ENCODE data around the gene RELN. TPM values are rescaled to one million over a fixed set of nuclear protein-coding genes. Genes with fewer than 3 reads are reported as not detected.

The RELN gene
- total and polyA plus RNA-seq, 10 of the 15 experiments (the other 5 are each of a cell fraction or from before 2014, with no cell fraction given): 0.11 to 0.21 TPM; not detected in 8

DNA sequence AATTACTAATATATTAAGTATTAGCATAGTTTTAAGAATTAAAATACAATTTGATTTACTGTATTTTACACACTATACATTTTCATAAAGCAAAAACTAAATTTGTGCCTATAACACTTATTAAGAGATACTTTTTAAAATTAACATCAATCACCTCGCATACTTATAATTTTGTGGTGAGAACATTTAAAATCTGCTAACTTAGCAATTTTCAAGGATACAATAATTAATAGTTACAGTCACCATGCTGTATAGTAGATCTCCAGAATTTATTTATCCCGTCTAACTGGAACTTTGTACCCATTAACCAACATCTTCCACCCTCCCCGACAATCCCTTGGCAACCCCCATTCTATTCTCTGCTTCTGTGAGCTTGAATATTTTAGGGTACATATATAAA, 47.5 kb downstream of the RELN start:
- no peaks in the 10 kb centered on the region for H4K20me1 ChIP-seq (ENCODE audit: control insufficient read depth, insufficient read depth)
- no peak overlapping the region for H3K27ac ChIP-seq (ENCODE audit: control insufficient read depth, insufficient read depth)
- ChIA-PET CTCF (no interaction called here), RAD21 (ENCODE audit: unreplicated experiment) (no interaction called here), POLR2A (no interaction called here), SMC1A (ENCODE audit: uncharacterized antibody, unreplicated experiment) (no interaction called here)
- no TSS peak for BruUV-seq (replicated peaks)
- H3K36me3 ChIP-seq (ENCODE audit: control insufficient read depth in 2 of 2, insufficient read depth in 2 of 2, low read length in 1 of 2): no peaks in the 10 kb centered on the region
- 59% methylated on average over 3 of the region's 3 CpGs for WGBS (ENCODE audit: insufficient coverage, insufficient replicate concordance, low lambda C conversion rate, missing lambda C conversion rate)
- TF ChIP-seq EP300 (IDR thresholded peaks at IDR 0.05; ENCODE audit: borderline replicate concordance in 1 of 2, control insufficient read depth in 1 of 2, low read depth in 2 of 2, low read length in 2 of 2): no peak
- TF ChIP-seq KAT2A (conservative IDR thresholded peaks at IDR 0.05; ENCODE audit: control insufficient read depth, low read depth, low read length): no peak
- no peak for TF ChIP-seq STAT1 (conservative IDR thresholded peaks at IDR 0.05)
- no peak for TF ChIP-seq RBBP5 (conservative IDR thresholded peaks at IDR 0.05)
- no peak for TF ChIP-seq MEF2A (IDR thresholded peaks at IDR 0.05; ENCODE audit: insufficient read depth, low read depth, low read length)
- no peak for TF ChIP-seq HDAC6 (IDR thresholded peaks at IDR 0.05; ENCODE audit: unreplicated experiment)
- no peak for TF ChIP-seq DPF2 (IDR thresholded peaks at IDR 0.05)
- no peak for TF ChIP-seq RCOR1 (conservative IDR thresholded peaks at IDR 0.05; ENCODE audit: low read depth, low read length)
- no peak for TF ChIP-seq ZNF622 (IDR thresholded peaks at IDR 0.05)
- no peak for TF ChIP-seq IKZF1 (conservative IDR thresholded peaks at IDR 0.05)
- no peak for TF ChIP-seq MYB (IDR thresholded peaks at IDR 0.05; ENCODE audit: borderline replicate concordance, low read depth, low read length)
- TF ChIP-seq, protein P1, sequence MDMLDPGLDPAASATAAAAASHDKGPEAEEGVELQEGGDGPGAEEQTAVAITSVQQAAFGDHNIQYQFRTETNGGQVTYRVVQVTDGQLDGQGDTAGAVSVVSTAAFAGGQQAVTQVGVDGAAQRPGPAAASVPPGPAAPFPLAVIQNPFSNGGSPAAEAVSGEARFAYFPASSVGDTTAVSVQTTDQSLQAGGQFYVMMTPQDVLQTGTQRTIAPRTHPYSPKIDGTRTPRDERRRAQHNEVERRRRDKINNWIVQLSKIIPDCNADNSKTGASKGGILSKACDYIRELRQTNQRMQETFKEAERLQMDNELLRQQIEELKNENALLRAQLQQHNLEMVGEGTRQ (IDR thresholded peaks at IDR 0.05; ENCODE audit: borderline replicate concordance, low read depth, low read length): no peak
- no peak overlapping the region for H3K9ac ChIP-seq (ENCODE audit: control insufficient read depth, insufficient read depth, low read length)
- intact Hi-C loops (cut with micrococcal nuclease; ENCODE audit: unreplicated experiment) (no loop called here), in situ Hi-C loops (cut with MboI) (no loop called here)
- no peak for DNase-seq (ENCODE audit: low read depth, low spot score)
- no peak overlapping the region for H3K4me3 ChIP-seq
- no peak overlapping the region for H3K4me2 ChIP-seq (ENCODE audit: control insufficient read depth, insufficient read depth)
- H3K79me2 ChIP-seq (ENCODE audit: control insufficient read depth, insufficient read depth, low read length): no peaks in the 10 kb centered on the region
- no peak for ATAC-seq
- H3K4me1 ChIP-seq (ENCODE audit: control insufficient read depth, insufficient read depth, low read length): no peaks in the 10 kb centered on the region
- no peak overlapping the region for H2AFZ ChIP-seq (ENCODE audit: control insufficient read depth, low read depth, low read length)
- no peak for FAIRE-seq
- H3K9me3 ChIP-seq (replicated peaks; ENCODE audit: control insufficient read depth, insufficient read depth, low read length): no peaks in the 10 kb centered on the region
- H3K27me3 ChIP-seq (replicated peaks in 1 of 2; ENCODE audit: control insufficient read depth in 2 of 2, insufficient read depth in 2 of 2, low read length in 1 of 2): no peaks in the 10 kb centered on the region; a peak in 1 of 4 replicates

Data from GM12878 (cell line).